Stimulated activated naive CD8-positive, alpha-beta T cell treated with anti-CD3 and anti-CD28 coated beads, Interleukin-15, Interleukin-2, amounts not matched to agents 100 U/mL and 50 U/mL, for 24 hours (primary cell): ENCODE results near the gene TATDN3.
A peak's percentile ranks its signal among the peaks of the same experiment; 100 is the strongest.
"Not testable (repeated sequence)": the region's sequence is repeated elsewhere in the genome, so short reads cannot be mapped to it uniquely, and the experiment has no call there.

ENCODE experiments used
- ATAC-seq: fragments of 150-1000 bp; cut with Tn5 transposase; one replicate; pipeline ENCODE4 v1.10.0; 2021
- DNase-seq: peaks from one replicate; pipeline ENCODE4 v3.0.0; 2021

The TATDN3 gene

DNA sequence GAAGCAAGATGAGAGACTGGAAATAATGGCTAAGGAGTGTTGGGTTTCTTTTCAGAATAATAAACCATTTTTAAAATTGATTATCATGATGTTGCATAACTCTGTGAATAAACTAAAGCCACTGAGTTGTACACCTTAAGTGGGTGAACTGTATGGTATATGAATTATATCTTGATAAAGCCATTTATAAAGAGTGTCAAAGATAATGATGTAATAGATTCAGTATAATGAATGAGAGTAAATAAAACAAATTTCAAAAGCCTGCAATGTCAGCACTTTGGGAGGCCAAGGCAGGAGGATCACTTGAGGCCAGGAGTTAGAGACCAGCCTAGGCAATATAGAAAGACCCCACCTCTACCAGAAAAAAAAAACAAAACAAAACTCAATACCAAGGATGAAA lies 16.5 kb upstream of the TATDN3 start:
- DNase-seq (no peak), ATAC-seq (no peak)

DNA sequence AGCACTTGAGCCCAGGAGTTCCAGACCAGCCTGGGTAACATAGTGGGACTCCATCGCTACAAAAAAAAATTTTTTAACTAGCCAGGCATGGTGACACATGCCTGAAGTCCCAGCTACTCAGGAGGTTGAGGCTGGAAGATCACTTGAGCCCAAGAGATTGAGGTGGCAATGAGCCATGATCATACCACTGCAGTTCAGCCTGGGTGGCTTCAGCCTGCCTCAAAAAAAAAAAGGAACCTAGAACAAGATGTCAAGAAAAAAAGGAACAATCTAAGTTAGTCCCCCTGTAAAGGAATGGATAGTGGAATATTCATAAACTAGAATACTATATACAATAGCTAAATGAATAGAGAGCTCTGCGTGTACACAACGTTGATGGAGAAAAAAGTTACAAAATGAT lies 14.5 kb upstream of the TATDN3 start:
- ATAC-seq (no peak), DNase-seq (no peak)

GRCh38 chr1:212779086-212779485 lies 12.6 kb upstream of the TATDN3 start:
- ATAC-seq, DNase-seq: not testable (repeated sequence)

DNA sequence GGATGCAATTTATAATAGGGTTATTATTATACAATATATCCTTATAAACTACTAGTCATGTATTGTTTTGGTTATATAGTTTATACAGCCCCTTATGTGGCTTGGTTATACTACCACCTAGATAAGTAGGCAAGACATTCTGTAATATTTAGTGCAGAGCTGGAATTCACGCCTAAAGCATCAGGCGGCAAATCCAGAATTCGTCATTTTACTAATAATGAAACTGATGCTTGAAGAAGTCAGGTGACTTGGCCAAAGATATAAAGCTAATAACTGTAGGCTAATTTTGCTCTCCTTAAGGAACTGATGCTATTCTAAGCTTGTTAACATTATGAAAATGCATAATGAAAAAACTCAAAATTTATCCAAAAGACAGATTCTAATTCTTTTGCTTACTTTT lies 10.9 kb upstream of the TATDN3 start:
- DNase-seq: no peak
- ATAC-seq: no peak

DNA sequence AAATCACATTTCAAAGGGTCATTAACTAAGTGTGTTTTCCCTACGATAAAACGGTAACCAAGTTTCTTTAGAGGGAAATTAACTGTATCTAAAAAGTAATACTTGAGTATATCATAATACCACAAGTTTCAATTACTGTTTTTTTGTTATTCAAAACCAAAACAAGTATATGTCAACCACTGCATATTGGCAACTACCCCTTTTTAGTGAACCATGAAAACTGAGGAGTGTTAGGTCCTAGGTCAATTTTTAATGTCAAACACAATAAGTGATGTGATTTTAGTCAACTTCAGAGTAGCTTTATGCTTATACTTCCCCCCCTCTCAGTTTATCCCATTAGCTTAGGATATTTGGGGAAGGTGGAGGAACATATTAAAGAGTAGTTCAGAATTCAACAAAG lies 10.5 kb upstream of the TATDN3 start:
- DNase-seq (no peak), ATAC-seq (no peak)

GRCh38 chr1:212782422-212783154 lies 9.1 kb upstream of the TATDN3 start:
- no peak for ATAC-seq
- no peak for DNase-seq

DNA sequence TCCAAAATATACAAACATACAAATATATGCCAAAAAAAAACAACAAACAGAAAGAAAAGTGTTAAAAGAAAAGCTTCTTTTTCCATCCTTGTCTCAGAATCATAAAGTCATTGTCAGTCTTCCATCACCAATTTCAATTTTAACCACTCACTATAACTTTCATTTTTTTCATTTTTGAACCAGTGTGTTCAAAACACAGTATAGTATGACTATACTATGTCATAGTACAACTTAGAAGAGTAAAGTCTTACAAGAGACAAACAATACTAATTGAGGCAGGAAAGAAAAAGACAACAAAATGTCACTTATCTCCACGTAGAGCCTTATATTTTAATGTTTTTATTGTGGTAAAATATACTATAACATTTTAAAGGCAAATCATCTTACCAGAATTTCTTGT lies 7.7 kb upstream of the TATDN3 start:
- ATAC-seq: no peak

GRCh38 chr1:212785871-212786270 lies 5.8 kb upstream of the TATDN3 start:
- no peak for DNase-seq
- ATAC-seq: no peak

More for the DNA sequence above, 7.7 kb upstream of the TATDN3 start:
- no peak for DNase-seq

- no peak for DNase-seq
Measured at GRCh38 chr1:212791261-212791675, 426 bp upstream of the TATDN3 start.

DNA sequence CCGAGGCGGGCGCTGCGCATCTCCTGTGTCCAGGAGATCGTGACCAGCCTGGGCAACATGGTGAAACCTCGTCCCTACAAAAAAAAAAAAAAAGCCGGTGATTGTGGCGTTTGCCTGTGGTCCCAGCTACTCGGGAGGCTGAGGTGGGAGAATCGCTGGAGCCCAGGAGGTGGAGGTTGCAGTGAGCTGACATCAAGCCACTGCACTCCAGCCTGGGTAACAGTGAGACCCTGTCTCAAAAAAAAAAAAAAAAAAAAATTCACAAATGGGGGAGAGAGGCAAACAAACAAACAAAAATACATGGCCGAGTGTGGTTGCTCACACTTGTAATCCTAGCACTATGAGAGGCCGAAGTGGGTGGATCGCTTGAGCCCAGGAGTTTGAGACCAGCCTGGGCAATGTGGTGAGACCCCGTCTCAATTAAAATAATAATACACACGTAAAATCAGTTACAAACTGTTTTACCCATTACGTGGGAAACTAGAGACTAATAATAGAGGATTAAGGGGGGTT lies 758 bp downstream of the TATDN3 start:
- no peak for DNase-seq

More at GRCh38 chr1:212791261-212791675, 426 bp upstream of the TATDN3 start:
- peak; percentile 66 for ATAC-seq

DNA sequence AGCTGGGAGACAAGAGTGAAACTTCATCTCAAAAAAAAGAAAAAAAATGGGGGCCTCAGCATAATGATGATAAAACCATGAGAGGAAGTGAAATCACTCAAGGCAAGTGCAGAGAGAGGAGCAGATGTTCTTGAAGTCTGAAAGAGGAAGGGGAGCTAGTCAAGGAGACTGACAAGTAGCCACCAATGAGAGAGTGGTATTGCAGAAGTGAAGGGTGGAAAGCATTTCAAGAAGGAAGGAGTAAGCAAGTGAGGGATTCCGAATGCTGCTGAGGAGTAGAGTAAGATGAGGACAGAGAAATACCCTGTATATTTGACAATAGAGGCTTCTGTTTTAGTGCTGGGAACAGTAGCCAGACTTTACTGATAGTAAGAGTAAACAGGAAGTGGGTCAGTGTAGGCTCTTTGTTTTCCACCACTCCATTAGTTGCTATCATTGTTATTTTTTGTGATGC lies 2.9 kb downstream of the TATDN3 start:
- no peak for ATAC-seq
- DNase-seq: no peak

More for the DNA sequence above, 758 bp downstream of the TATDN3 start:
- ATAC-seq: no peak

- no peak for DNase-seq
- no peak for ATAC-seq
Measured at GRCh38 chr1:212797681-212798080, 6.0 kb downstream of the TATDN3 start.

DNA sequence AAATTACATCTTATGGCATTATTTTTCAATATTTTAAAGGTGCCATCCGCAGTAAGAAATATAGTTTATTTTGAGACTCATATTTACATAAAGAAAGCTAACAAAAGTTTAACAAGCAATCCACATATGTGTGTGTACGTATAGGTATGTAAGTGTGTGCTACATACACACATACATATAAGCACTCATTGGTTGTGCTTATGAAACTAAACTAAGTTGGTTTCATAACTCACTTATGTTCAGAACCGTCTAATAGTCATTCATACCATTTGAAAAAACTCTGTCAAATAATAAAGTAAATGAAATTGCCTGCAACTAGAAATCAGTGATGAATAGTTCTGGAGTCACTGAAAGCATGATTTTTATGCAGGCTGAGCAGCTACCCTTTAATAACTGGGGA lies 14.1 kb downstream of the TATDN3 start:
- no peak for ATAC-seq
- no peak for DNase-seq

- no peak for ATAC-seq
- DNase-seq: no peak
Measured at GRCh38 chr1:212814537-212815334, 23.0 kb downstream of the TATDN3 start.

DNA sequence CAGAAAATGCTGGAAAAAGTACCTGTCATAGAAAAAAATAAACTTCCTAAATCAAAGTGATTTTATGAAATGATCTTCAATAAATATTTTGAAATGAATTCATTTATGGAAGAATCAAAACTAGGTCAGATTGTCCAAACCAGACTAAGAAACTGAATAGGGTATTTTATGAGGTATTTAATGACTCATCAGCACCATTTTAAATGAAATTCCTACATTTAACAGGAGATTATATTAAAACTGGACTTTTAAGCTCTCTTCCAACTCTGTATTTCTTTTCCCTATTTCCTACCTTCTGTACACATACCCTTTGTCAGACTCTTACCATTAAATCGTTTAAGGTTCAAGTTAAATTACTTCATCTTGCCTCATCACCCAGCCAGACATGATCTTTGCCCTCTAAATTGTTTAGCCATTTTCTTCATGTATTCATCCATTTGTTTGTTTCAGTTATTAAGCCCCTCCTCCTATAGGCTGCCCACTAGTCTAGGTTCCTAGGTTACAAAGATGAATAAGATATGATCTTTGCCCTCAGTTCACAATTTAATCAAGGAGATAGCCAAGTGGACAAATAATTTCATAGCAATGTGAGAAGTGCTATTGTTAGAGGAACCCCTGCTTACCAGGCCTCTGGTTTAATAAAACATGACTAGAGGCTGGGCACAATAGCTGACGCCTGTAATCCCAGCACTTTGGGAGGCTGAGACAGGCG lies 25.0 kb downstream of the TATDN3 start:
- ATAC-seq: no peak
- no peak for DNase-seq

DNA sequence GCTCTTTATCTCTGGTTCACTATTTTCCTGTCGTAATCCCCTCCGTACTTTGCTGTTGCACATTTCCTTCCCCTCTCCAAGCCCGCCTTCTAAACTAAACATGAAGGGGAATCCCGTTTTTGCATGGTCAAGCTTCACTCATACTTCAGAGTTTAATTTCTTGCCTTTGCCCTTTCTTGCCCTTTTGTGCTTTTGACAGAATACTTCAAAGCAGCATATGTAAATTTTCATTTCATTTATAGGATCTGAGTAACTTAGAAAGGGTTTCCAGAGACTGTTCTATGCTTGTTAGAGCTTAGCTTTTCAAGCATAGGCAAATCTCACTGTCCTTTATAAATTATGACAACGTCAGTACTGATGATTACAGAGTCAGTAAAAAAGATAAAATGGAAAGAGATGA lies 28.0 kb downstream of the TATDN3 start:
- no peak for DNase-seq
- ATAC-seq: peak; percentile 40

DNA sequence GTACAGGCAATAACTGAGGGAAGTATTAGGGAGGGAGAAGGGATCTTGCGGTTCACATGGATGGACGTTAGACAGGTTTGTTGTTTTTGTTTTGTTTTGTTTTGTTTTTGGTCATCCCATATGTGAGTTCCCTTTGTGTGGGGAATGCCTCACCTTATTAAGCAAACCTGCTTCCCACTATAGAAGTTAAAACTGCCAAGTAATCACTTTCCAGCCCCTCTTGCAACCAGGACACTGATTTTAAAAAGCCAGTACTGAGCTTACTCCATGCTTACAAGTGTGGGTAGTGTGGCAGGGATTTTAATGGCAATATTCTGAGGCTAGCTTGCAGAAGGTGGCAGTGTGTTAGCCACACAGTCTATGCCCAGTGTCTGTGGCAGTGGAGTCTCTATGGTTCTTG lies 29.3 kb downstream of the TATDN3 start:
- DNase-seq (no peak), ATAC-seq (no peak)

- no peak for DNase-seq
- no peak for ATAC-seq
Measured at GRCh38 chr1:212822956-212823355, 31.3 kb downstream of the TATDN3 start.

DNA sequence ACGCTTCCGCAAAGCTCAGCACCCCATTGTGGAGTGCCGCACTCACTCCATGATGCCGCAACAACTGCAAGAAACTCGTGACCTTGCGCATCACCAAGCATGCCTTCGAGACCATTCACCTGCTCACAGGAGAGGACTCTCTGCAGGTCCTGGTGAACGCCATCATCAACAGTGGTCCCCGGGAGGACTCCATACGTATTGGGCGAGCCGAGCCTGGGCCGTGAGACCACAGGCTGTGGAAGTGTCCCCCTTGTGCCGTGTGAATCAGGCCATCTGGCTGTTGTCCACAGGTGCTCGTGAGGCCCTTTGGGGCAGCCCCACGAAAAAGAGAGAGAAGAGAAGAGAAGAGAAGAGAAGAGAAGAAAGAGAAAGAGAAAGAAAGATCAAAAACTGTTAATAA lies 32.5 kb downstream of the TATDN3 start:
- DNase-seq (no peak), ATAC-seq (no peak)

DNA sequence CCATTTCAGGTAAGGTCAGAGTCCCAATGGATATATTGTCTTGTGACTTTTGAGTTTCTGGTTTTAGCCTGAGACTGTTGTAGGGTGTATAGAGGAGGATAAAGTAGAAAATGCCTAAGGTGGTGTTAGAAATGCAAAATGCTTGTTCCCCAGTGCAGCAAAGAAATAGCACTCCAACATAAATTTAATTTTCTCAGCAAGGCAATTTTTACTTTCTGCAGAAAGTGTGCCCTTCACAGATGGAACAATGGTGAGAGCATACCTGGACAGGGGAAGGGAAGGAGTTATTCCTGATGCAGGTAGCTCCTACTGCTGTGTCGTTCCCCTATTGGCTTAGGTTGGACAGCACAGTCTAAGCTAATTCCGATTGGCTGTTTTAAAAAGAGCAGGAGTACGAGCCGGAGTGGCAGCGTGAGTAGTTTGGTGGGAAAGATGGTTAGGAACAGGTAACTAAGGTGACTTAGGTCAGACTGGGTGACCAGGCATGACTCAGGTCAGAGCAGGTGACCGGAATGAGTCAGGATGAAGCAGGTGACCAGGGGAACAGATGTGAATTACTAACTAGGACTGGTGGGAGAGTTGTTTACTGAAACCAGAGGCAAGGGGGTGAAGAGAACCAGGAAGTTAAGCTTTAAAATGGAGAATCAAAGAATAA lies 34.2 kb downstream of the TATDN3 start:
- no peak for ATAC-seq
- no peak for DNase-seq

DNA sequence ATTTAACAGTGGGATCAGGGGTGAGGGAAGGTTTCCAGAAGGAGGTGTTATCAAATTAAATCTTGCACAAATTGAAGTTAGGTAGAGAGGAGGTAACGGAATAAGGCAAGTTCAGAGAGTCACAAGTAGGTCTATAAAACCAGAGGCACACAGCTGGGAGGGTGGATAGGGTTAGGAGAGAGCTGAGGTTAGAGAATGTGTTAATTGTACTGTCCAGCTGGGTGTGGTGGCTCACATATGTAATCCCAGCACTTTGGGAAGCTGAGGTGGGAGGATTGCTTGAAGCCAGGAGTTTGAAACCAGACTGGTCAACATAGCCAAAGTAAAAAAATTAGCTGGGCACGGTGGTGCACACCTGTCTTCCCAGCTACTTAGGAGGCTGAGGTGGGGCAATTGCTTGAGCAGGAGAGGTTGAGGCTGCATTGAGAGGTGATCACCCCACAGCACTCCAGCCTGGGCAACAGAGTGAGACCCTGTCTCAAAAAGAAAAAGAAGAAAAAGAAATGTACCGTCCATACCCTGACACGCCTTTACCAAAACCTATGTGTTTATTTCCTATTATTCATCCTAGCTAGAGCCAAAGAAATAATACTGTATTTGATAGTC lies 35.6 kb downstream of the TATDN3 start:
- ATAC-seq: no peak

DNA sequence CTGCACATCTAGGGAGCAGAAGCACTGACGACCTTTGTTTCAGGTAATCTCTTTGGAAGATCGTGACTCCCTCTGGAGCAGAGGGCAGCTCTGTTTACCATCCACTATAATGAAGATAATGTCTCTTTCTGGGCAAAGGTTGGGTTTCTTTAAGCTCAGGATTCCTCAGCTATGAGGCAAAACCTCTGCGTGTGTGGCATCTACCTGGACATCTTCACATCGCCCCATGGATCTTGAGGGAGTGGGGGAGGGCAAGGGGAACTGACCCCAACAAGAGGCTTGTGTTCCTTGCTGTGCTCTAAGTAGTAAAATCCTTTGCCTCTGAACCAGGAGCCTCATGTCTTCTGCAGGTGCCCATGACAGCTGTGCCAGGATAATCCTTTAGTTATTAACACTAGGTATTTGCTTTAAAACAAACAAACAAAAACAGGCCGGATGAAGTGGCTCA lies 36.2 kb downstream of the TATDN3 start:
- no peak for ATAC-seq
- no peak for DNase-seq

More for the DNA sequence above, 35.6 kb downstream of the TATDN3 start:
- DNase-seq: no peak
